ENCODE data around the gene CACNG7.

DNA sequence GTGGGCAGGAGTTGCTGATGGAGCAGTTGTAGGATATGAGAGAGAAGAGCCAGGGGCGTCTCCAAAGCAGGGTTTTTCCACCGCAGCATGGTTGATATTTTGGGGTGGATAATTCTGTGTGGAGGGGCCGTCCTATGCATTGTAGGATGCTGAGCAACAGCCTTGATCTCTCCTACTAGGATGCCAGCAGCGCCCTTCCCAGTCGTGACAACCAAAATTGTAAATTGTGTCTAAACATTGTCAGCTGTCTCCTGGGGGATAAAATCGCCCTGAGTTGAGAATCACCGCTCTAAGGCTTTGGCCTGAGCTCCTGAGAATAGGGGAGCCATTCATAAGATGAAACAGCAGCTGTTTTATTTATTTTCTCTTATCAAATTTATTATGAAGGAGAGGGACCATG, 57.9 kb downstream of the CACNG7 start:
- TF ChIP-seq, protein P1, sequence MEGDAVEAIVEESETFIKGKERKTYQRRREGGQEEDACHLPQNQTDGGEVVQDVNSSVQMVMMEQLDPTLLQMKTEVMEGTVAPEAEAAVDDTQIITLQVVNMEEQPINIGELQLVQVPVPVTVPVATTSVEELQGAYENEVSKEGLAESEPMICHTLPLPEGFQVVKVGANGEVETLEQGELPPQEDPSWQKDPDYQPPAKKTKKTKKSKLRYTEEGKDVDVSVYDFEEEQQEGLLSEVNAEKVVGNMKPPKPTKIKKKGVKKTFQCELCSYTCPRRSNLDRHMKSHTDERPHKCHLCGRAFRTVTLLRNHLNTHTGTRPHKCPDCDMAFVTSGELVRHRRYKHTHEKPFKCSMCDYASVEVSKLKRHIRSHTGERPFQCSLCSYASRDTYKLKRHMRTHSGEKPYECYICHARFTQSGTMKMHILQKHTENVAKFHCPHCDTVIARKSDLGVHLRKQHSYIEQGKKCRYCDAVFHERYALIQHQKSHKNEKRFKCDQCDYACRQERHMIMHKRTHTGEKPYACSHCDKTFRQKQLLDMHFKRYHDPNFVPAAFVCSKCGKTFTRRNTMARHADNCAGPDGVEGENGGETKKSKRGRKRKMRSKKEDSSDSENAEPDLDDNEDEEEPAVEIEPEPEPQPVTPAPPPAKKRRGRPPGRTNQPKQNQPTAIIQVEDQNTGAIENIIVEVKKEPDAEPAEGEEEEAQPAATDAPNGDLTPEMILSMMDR (IDR thresholded peaks at IDR 0.05): no peak
- TF ChIP-seq ZFX (IDR thresholded peaks at IDR 0.05; ENCODE audit: borderline replicate concordance): no peak

Measured in 22Rv1 (cell line).